Mammary epithelial cell (primary cell): ENCODE data around the gene ATG7.

Experiments
- EZH2 ChIP-seq: IDR thresholded peaks from 2 replicates; pipeline ENCODE4 v1.6.1; 2012; ENCODE audit warnings: low read length, inconsistent platforms, borderline replicate concordance
- TF ChIP-seq, protein P1 (sequence below), 2 donors: IDR thresholded peaks in 1 of 2; conservative IDR thresholded peaks in 1 of 2; 2 replicates each; pipeline ENCODE4 v1.5.1; 2011 to 2012; ENCODE audit warnings: inconsistent platforms in 2 of 2, low read length in 2 of 2, mild to moderate bottlenecking in 2 of 2, control low read depth in 1 of 2, low read depth in 1 of 2; ENCODE audit not compliant: insufficient read depth in 1 of 2; ENCODE audit errors: extremely low read depth in 1 of 2

DNA sequence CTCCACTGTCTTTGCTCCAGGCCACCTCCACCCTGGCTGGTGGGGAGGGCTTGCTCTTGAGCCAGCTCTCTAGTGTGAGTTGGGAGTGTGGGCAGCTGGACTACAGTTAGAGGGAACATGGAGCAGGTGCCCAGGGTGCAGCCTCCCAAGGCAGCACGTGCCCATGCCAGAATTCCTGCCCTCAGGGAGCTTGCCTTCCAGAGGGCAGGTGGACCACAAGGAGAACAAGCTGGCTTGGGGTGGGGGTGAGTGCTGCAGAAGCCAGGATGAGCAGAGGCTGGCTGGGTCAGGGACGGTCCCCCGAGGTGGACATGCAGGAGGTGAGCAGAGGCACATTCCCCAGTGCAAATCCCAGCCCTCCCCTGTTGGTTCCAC, 282.0 kb downstream of the ATG7 start:
- TF ChIP-seq, protein P1, sequence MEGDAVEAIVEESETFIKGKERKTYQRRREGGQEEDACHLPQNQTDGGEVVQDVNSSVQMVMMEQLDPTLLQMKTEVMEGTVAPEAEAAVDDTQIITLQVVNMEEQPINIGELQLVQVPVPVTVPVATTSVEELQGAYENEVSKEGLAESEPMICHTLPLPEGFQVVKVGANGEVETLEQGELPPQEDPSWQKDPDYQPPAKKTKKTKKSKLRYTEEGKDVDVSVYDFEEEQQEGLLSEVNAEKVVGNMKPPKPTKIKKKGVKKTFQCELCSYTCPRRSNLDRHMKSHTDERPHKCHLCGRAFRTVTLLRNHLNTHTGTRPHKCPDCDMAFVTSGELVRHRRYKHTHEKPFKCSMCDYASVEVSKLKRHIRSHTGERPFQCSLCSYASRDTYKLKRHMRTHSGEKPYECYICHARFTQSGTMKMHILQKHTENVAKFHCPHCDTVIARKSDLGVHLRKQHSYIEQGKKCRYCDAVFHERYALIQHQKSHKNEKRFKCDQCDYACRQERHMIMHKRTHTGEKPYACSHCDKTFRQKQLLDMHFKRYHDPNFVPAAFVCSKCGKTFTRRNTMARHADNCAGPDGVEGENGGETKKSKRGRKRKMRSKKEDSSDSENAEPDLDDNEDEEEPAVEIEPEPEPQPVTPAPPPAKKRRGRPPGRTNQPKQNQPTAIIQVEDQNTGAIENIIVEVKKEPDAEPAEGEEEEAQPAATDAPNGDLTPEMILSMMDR (conservative IDR thresholded peaks at IDR 0.05 in 1 of 2, IDR thresholded peaks at IDR 0.05 in 1 of 2; ENCODE audit: extremely low read depth in 1 of 2, insufficient read depth in 1 of 2, low read depth in 1 of 2, low read length in 2 of 2): no peak
- no peak for TF ChIP-seq EZH2
